OCI-LY1 (cell line): ENCODE data around the gene KREMEN1.

ENCODE experiments used
- H2AFZ ChIP-seq: fragments of 200-600 bp; sonication (generic), shearing (Covaris generic); 2 replicates; pipeline ENCODE4 v1.6.0; 2014; ENCODE audit warnings: antibody characterized with exemption, mild to moderate bottlenecking, low read length
- H3F3A ChIP-seq: fragments of 200-600 bp; sonication (generic), shearing (Covaris generic); 2 replicates; pipeline ENCODE4 v1.6.0; 2014; ENCODE audit warnings: mild to moderate bottlenecking, antibody characterized with exemption, low read length, moderate library complexity; ENCODE audit not compliant: insufficient read depth
- H3K27ac ChIP-seq: fragments of 200-600 bp; sonication (generic); 2 replicates; pipeline ENCODE4 v1.5.1; 2014; ENCODE audit warnings: low read length, mixed run types, mild to moderate bottlenecking, low read depth; ENCODE audit not compliant: poor library complexity, severe bottlenecking
- H3K27me3 ChIP-seq: fragments of 200-600 bp; sonication (generic); 2 replicates; pipeline ENCODE4 v1.6.0; 2014; ENCODE audit warnings: antibody characterized with exemption, mild to moderate bottlenecking, low read length, moderate library complexity; ENCODE audit not compliant: insufficient read depth
- H3K36me3 ChIP-seq: fragments of 200-600 bp; sonication (generic); 2 replicates; pipeline ENCODE4 v1.6.1; 2014; ENCODE audit warnings: mild to moderate bottlenecking, antibody characterized with exemption, low read length, moderate library complexity, mixed read lengths; ENCODE audit not compliant: insufficient read depth
- H3K4me1 ChIP-seq: fragments of 200-600 bp; sonication (generic); 2 replicates; pipeline ENCODE4 v1.5.1; 2014; ENCODE audit warnings: mild to moderate bottlenecking, low read length, moderate library complexity; ENCODE audit not compliant: insufficient read depth, severe bottlenecking
- H3K4me2 ChIP-seq: fragments of 200-600 bp; sonication (generic), shearing (Covaris generic); 2 replicates; pipeline ENCODE4 v1.6.1; 2014; ENCODE audit warnings: low read length
- H3K4me3 ChIP-seq: fragments of 200-600 bp; sonication (generic); 2 replicates; pipeline ENCODE4 v1.5.1; 2014; ENCODE audit warnings: low read length, low read depth, mild to moderate bottlenecking, mixed read lengths; ENCODE audit not compliant: poor library complexity, severe bottlenecking
- H3K79me2 ChIP-seq: fragments of 200-600 bp; shearing (Covaris generic); 2 replicates; pipeline ENCODE4 v1.6.1; 2016; ENCODE audit warnings: mixed run types, low read length, mixed read lengths; ENCODE audit not compliant: insufficient read depth
- H3K9ac ChIP-seq: fragments of 200-600 bp; sonication (generic), shearing (Covaris generic); 2 replicates; pipeline ENCODE4 v1.6.1; 2014; ENCODE audit warnings: mild to moderate bottlenecking, low read length, mixed read lengths
- H3K9me2 ChIP-seq: fragments of 200-600 bp; sonication (generic), shearing (Covaris generic); 2 replicates; pipeline ENCODE4 v1.6.1; 2014; ENCODE audit warnings: low read depth, mild to moderate bottlenecking, low read length, mixed read lengths
- H3K9me3 ChIP-seq: fragments of 200-600 bp; shearing (Covaris generic); 2 replicates; pipeline ENCODE4 v1.6.1; 2014; ENCODE audit warnings: low read length, mixed read lengths
- H4K20me1 ChIP-seq: fragments of 200-600 bp; sonication (generic), shearing (Covaris generic); 2 replicates; pipeline ENCODE4 v1.6.0; 2016; ENCODE audit warnings: mild to moderate bottlenecking, low read length; ENCODE audit not compliant: insufficient read depth
- EZH2 ChIP-seq: fragments of 200-600 bp; sonication (generic), shearing (Covaris generic); IDR thresholded peaks from 2 replicates; pipeline ENCODE4 v1.8.0; 2017; ENCODE audit warnings: borderline replicate concordance, mixed run types, mild to moderate bottlenecking, antibody characterized with exemption, low read length, moderate library complexity, mixed read lengths
- TF ChIP-seq, protein P1 (sequence below): fragments of 200-600 bp; sonication (generic), shearing (Covaris generic); IDR thresholded peaks from 2 replicates; pipeline ENCODE4 v1.5.1; 2017; ENCODE audit warnings: mild to moderate bottlenecking, antibody characterized with exemption, low read length, moderate library complexity, mixed read lengths

The KREMEN1 gene

DNA sequence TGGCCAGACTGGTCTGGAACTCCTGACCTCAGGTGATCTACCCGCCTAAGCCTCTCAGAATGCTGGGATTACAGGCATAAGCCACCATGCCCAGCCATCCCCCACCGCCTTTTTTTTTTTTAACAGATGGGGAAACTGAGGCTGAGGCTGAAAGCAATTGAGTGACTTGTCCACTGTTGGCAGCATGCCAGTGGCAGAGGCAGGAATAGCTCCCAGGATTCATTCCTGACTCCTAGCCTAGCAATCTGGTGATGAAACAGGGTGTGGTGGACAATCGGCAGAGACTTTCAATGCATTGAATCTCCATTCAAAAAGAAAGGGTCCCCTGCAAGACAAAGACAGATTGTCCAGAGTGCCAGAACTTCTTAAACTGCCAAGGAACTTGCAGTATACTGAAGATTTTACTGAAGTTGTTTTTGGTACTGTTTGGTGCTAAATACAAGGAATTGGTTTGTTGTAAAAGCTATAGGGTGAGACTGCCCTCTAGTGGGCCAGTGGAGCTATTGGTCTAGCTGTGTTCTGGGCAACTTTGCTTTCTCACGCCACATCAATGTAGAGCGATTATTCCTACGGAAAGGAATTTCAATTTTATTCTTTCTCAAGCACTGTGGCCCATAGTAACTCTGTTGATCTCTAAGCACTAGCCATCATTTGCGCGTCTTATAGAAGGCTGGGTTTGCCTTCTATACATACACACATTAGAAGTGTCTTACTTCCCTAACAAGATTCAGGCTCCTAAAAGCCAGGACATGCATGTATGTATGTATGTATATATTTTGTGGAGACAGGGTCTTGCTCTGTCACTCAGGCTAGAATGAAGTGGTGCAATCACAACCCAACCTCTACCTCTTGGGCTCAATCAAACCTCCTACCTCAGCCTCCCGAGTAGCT, 32.2 kb upstream of the KREMEN1 start:
- H4K20me1 ChIP-seq = no peaks in the 10 kb centered on the region
- H3K79me2 ChIP-seq = no peaks in the 10 kb centered on the region
- no peak overlapping the region for H2AFZ ChIP-seq
- H3K9ac ChIP-seq = no peak overlapping the region
- H3K36me3 ChIP-seq = no peaks in the 10 kb centered on the region
- H3K27me3 ChIP-seq = peaks cover 4% of the 10 kb centered on the region; the same call in 1 of the 2 replicates
- H3K9me3 ChIP-seq = no peaks in the 10 kb centered on the region
- TF ChIP-seq, protein P1, sequence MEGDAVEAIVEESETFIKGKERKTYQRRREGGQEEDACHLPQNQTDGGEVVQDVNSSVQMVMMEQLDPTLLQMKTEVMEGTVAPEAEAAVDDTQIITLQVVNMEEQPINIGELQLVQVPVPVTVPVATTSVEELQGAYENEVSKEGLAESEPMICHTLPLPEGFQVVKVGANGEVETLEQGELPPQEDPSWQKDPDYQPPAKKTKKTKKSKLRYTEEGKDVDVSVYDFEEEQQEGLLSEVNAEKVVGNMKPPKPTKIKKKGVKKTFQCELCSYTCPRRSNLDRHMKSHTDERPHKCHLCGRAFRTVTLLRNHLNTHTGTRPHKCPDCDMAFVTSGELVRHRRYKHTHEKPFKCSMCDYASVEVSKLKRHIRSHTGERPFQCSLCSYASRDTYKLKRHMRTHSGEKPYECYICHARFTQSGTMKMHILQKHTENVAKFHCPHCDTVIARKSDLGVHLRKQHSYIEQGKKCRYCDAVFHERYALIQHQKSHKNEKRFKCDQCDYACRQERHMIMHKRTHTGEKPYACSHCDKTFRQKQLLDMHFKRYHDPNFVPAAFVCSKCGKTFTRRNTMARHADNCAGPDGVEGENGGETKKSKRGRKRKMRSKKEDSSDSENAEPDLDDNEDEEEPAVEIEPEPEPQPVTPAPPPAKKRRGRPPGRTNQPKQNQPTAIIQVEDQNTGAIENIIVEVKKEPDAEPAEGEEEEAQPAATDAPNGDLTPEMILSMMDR = peak; percentile 97
- no peak for TF ChIP-seq EZH2
- H3K27ac ChIP-seq = no peak overlapping the region
- no peaks in the 10 kb centered on the region for H3F3A ChIP-seq
- no peak overlapping the region for H3K4me3 ChIP-seq
- no peak overlapping the region for H3K4me2 ChIP-seq
- H3K9me2 ChIP-seq = no peaks in the 10 kb centered on the region
- H3K4me1 ChIP-seq = no peaks in the 10 kb centered on the region

DNA sequence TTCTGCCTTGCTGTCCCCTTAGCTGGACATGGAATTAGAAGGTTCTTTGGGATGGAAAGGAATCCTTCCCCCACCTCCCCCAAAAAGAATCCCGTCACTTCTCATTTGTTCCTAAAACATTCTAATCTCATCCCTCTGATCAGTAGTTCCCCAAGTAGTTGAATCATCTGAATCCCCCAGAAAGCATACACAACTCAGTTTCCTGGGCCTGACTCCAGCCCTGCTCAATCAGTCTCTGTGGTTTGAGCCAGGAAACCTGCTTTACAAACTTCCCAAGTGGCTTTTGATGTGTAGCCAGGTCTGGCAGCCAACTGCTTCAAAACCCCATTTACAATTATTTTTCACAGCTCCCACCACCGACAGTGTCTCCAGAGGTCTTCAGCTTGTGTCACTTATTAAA, 31.4 kb upstream of the KREMEN1 start:
- no peaks in the 10 kb centered on the region for H4K20me1 ChIP-seq
- H3K9ac ChIP-seq = no peak overlapping the region
- H3F3A ChIP-seq = no peaks in the 10 kb centered on the region
- H3K27me3 ChIP-seq = peaks cover 4% of the 10 kb centered on the region; the same call in 1 of the 2 replicates
- TF ChIP-seq EZH2 = no peak
- TF ChIP-seq, protein P1 = no peak
- no peak overlapping the region for H3K4me2 ChIP-seq
- H3K4me1 ChIP-seq = no peaks in the 10 kb centered on the region
- no peak overlapping the region for H2AFZ ChIP-seq
- H3K79me2 ChIP-seq = no peaks in the 10 kb centered on the region
- H3K27ac ChIP-seq = no peak overlapping the region
- H3K9me2 ChIP-seq = no peaks in the 10 kb centered on the region
- no peaks in the 10 kb centered on the region for H3K9me3 ChIP-seq
- no peak overlapping the region for H3K4me3 ChIP-seq
- H3K36me3 ChIP-seq = no peaks in the 10 kb centered on the region; the same call in 1 of the 2 replicates

DNA sequence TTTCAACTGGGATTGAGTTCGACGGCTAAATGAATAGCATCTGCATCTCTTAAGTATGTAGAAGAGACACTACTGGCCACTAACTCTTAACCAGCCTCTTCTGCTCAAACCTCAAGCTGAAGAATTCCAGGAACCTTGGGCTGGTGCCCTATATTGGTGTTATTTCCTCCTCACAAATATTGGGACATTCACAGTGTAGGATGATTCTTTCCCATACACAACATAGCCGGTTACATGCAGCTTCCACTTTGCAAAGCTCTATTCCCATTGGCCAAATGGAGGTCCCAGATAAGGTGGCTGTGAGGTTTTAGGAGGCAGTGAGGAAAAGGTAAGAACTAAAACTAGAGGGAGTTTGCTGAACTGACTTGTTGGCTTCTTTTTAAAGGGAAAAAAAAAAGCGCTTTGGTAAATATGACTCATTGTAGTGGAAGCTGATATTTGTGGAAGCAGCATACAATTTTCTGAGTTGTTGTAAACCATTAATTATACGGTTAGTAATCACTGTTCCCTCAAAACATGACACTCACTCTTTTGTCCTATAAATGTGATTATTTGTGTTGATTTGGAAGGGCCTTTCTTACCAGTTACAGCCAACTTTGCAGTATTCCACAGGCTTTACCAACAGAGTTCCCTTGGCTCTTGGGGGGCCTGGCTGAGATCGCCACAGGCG, 28.8 kb upstream of the KREMEN1 start:
- Histone ChIP-seq H3K79me2 (no peaks in the 10 kb centered on the region), H3K4me2 (no peak overlapping the region), H3K4me3 (no peak overlapping the region), H3K27ac (no peak overlapping the region), H3K9me3 (no peaks in the 10 kb centered on the region), H3K27me3 (peaks cover 4% of the 10 kb centered on the region; the same call in 1 of the 2 replicates), H3K36me3 (no peaks in the 10 kb centered on the region; the same call in 1 of the 2 replicates), H3K9ac (no peak overlapping the region), H4K20me1 (no peaks in the 10 kb centered on the region), H3K9me2 (no peaks in the 10 kb centered on the region), H3K4me1 (no peaks in the 10 kb centered on the region), H2AFZ (no peak overlapping the region), H3F3A (no peaks in the 10 kb centered on the region)
- TF ChIP-seq, protein P1 = no peak
- no peak for TF ChIP-seq EZH2
